GM19023 (cell line): ENCODE data around the gene GPC5.
"Not testable (repeated sequence)": the region's sequence is repeated elsewhere in the genome, so short reads cannot be mapped to it uniquely, and the experiment has no call there.

Experiments used
- ATAC-seq: cut with Tn5 transposase; IDR thresholded peaks from one replicate; pipeline ENCODE4 v1.9.1; 2021; ENCODE audit warnings: mild to moderate bottlenecking, moderate library complexity; ENCODE audit not compliant: unreplicated experiment

The GPC5 gene

DNA sequence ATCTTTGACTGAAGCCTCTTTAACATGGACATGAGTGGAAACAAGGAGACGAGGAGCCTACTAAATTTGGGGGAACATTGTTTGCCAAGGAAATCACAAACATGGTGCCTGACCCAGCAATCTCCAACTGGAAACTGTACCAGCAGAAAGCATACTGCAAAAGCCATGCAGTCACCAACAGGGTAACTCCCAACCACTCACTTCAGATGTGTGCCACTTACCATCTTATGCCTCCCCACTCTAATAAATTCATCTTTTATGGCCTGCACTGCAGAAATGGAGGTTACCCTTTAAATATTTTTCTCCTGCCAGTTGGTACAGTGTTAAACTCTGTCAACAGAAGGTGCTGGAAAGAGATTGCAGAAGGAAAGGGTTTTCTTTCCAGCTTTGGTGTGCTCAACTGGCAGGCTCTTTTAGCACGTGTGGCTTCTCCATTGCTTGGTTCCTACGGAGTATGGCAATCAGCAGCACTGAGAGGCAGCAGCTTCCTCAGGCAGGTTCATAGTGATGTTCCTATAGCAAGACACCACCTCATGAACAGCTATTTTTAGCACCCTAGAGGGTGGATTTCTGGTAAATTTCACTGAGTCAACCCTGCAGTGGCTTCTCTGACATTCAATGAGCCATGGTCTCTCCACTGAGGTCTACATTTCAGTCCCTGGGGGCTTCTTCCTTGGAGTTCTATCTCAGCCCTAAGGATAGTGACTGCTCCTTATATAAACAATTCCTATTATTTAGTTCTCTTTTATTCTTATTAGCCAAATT lies 29.6 kb upstream of the GPC5 start:
- peak; percentile 36 for ATAC-seq

DNA sequence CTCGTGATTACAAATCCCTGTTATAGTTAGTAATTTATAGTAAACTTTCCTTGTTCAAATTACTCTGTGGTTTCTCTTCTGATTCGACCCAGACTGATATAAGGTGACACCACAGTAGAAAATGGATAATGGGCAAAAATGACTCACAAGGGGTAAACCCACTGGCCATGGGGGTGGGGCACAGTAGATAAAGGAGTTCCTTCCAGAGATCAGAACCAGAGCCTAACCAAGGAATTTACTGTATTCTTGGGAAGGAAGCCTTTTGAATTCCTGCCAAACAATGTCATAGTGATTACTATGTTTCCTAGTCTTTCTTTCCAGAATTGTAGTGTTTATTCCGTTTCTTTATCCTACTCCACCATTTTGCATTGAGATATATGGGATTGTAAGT lies 29.0 kb upstream of the GPC5 start:
- peak; percentile 30 for ATAC-seq

DNA sequence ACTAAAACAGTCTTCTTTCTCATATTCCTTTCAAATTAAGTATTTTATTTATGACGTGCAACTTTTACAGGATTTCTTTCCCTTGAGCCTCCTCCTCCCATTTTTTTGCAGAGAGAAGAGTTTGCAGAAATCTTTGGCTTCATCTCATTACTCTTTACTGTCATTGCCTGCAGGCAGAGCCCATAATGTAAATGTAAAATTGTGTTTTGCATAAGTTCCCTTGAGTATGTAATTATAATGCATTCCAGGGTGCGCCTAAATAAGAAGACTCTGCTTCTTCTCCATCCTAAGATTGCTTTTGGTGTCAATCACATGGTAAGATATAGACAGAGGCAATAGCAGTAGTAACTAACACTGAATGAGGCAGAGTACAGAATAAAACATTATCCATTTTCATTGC lies 27.9 kb upstream of the GPC5 start:
- no peak for ATAC-seq

DNA sequence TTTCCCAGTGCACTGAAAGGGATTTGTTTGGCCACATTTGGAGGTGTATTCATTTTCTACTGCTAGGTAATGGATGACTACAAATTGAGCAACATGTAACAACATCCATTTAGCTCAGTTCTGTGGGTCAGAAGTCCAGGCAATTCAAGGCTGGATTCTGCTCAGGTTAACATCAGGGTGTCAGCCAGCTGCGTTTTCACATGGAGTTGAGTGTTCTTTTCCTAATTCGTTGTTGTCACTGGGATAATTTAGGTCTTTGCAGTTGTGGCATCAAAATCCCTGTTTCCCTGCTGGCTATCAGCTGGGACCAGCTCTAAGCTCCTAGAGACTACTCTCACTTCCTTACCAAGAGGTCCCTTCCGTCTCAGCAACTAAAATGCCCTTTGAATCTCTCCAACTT lies 25.5 kb upstream of the GPC5 start:
- no peak for ATAC-seq

DNA sequence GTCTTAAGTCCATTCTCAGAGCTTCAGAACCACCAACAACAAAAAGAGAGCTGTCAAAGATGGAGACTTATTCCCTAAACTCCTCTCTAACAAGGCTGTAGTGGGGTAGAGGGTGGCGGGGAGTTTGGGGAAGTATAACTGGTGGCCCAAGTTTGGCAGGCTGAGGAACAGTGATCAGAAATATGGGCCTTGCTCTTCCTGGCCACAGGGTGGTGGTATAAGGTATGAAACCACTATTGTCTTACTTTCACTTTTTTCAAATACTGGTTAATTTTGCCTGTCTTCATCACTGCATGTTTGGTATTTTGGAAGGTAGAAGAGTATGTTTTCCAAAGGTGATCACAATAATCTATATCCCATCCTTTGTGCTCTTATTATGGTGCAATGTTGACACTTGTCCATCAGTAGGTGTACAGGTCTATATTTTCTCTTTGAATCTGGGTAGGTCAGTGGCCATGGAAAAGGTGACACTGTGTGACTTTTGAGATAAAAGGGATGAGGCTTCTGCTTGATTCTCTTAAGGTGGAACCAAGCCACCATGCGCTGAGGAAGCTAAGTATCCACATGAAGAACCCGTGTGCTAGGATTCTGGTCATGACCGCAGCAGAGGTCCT lies 23.2 kb upstream of the GPC5 start:
- peak; percentile 94 for ATAC-seq

DNA sequence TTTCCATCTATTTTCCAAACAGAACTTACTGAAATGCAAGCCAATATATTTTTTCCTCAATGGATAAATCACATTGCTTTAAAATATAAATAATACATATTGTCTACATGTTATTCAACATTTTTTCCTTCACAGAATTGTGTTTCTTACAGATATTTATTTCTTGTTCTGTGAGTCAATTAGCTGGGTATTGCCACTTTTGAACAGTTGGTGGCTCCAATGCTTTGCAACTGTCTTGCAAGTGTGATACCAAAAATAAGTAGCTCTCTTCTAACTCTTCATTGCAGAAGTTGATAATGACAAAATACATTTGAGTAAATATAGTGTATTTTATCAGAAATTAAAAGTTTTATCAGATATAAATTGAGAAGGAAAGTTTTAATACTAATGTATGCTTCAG lies 17.1 kb upstream of the GPC5 start:
- no peak for ATAC-seq

DNA sequence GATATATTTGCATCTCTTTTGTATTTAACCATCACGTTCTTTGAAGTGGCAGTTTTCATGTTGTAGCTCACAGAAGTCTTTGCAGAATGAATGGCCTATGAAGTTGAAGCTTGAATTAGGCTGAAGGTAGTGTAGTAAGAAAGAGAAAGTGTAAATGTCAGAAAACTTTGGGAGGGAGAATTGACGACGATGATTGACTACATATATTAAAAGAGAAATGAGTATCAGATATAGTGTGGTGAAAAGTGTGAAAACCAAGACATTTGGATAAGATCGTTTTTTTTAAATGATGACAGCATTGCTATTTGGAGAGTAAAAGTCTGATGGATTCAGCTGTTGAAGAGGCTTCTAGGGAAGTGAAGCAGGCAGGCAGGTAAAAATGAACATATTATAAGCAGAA lies 14.6 kb upstream of the GPC5 start:
- ATAC-seq: no peak

DNA sequence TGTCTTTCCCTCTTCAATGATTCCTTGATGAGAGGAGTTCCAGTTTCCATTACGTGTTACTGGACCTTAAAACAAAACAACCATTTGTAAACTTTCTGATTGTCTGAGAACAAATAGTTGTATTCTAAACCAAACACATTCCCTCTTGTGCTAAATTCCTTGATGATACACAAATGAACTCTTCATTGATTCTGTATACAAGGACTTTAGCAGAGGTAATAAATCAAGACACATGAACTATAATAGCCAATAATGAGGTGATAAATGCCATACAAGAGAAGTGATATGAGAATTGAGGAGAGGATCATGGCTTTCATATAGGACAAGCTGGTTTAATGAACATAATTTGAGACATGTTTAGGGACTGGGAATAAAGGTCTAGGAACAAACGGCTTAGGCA lies 13.5 kb upstream of the GPC5 start:
- no peak for ATAC-seq

DNA sequence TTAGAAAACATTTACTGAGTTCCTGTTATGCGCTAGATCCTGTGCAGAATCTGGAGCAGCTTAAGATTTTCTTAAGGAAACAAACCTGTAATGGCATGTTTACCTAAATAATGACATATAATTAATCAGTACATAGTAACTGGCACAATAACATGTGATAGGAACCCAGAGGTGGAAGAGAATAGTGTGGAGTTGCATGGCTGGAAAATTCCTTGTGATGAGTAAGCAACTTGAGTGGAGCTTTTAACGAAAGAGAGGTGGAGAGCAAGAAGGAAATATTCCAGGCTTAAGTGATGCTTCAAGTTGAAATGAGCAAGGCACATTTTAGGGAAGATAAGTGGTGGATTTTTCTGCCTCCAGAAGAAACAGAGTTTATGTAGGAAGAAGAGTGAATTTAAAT lies 9.2 kb upstream of the GPC5 start:
- ATAC-seq: no peak

DNA sequence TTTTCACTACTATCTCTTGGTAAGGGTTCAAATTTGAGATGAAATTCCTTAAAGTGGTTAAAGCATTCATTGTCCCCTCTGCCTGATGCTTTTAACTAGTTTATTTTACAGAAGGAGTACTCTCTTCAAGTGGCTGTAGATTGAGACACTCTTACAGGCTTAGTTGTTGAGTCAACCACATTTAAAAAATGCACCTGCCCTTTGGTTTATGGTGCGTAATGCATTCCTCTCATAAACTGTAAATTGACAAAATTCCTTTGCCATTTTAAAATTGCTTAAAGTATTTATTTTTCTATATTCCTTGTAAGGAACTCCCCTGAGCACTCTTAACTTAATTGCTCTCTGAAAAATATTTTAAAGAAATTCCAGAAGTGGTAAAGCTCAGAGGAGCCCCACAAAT lies 826 bp upstream of the GPC5 start:
- no peak for ATAC-seq

DNA sequence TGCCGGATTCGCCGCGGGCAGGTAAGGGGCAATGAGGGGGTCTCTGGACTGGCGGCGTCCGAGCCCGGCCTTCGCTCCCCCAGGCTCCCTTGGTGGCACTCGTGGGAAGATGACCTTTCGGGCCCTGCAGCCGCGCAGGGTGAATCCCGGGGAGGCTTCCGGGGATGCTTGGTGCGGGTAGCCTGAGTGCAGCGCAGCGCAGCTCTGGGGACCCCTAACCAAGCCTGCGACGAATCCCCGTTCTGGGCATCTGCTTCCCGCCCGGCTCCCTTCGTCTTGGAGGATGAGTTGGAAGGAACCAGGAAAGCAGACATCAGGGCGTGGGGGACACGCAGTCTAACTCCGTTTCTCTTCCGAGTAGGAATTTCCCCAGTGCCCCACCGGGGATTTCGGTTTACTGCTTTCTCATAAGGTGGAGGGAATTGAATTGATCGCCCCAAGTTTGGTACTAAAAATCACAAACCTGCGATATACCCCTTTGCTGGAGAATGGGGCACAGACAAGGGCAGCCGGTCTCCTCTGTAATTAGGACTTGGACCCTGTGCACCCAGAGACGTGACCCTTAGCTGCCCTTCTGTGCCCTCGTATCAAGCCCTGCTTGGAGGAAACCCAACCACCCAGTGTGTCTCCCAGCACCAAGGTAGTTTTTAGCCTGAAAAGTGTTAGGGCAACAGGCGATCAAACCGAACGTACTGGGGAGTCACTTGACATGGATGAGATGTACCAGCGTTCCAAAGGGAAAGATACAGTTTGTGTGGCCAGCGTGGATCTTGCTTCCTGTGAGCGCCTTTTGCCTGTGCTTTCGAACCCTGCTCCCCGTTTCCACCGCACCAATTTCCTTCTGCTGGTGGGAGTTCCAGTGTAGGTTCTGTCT lies 1.0 kb downstream of the GPC5 start:
- ATAC-seq: peak; percentile 21

DNA sequence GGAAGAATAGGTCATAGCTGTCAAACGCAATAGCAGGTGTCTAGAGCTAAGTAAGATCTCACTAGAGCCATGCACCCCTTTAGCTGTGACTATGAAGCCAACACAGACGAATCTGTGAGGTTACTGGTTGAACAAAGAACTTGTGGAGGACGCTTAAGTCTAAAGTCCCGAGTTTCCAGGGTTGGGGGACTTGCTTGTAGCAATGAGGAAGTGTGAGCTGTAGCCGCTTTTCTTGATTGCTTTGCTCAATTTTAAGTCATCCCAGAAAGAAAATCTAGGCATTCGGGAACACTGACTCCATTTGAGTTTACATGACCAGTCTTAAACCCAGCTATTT lies 1.6 kb downstream of the GPC5 start:
- ATAC-seq: no peak

DNA sequence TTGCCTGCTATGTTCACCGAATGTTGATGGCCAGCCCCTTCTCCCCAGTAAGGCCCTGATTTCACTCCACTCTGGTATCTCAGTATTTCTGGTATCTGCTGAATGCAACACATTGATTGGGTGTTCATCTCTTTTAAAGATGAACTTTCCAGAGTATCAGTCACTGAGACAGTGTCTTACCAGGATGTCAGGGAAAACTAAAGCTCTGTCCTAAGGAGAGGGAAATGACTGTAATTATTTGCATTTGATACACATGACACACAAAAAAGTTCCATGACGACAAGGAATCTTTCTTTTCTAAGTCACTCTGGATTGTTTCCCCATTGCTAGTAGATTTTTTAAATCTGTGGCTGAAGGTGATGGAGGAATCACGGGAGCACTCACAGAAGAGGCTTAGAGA lies 2.2 kb downstream of the GPC5 start:
- ATAC-seq: no peak

DNA sequence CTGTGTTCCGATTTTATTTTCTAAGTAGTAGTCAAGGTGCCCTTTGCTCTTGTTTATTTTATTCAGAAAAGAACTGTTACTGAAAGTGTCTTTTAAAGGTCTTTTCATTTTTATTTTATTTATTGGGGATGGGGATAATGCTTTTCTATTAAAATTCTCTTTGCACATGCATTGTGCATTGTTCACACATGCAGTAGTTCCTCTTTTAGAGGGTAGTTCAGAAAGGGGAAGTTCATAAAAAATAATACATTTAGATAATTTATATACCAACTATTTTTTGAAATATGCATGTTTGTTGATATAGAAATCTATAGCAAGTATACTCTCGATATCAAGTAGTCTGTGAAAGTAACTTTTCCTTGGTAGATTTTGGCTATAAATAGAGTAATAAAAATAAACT lies 3.5 kb downstream of the GPC5 start:
- no peak for ATAC-seq

DNA sequence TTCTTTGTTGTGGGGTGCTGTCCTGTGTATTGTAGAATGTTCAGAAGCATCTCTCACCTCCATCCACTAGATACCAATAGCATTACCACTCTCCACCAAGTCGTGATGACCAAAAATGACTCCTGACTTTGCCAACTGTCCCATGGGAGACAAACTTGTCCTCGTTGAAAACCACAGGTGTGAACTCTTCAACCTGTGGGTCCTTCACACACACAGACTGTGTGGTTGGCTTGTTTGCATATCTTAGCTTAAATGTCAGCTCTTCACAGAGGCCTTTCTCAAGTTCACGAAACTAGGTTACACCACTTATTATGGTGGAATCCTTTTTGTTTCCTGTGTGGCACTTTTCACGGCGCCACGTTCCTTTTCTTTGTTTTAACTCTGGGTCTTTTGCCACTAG lies 6.8 kb downstream of the GPC5 start:
- peak; percentile 69 for ATAC-seq

DNA sequence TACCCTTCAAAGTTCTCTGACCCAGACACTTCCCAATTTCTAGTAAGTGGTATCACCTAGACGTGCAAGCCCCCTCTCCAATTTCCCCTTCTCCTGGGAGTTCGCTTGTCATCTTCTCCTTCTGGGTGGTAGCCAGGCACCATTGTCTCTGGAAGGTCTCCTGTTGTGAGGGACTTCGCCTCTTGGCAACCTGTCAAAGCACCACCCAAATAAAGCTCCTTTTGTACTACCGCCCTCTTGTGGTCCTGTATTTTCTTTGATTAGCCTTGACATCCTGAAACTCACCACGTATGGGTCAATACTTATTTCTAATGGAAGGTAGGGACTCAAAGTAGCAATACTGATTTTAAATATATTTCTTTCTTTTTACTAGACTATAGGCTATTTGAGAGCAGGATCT lies 8.2 kb downstream of the GPC5 start:
- peak; percentile 54 for ATAC-seq

DNA sequence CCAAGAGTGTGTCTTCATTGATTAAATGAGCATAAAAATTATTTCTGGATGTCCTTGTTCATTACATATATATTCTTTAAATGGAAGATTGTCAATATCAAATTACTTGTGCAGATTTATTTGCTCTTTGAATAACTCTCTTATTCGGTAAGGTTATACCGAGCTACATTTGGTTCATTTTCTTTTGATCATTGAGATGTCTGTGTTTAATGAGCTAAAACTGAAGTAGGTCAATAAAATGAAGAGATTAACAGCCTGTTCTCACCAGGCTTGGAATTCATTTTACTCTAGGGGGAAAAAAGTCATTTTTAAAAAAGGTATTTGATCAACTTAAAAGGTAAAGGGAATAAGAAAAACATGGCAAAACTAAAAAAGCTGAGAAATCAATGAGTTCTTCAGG lies 10.6 kb downstream of the GPC5 start:
- ATAC-seq: no peak

DNA sequence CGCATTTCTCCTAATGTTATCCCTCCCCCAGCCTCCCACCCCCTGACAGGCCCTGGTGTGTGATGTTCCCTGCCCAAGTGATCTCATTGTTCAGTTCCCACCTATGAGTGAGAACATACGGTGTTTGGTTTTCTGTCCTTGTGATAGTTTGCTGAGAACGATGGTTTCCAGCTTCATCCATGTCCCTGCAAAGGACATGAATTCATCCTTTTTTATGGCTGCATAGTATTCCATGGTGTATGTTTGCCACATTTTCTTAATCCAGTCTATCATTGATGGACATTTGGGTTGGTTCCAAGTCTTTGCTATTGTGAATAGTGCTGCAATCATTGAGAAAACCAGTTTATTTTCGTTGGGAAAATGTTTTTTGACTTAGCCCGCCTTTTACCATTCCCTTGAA lies 18.2 kb downstream of the GPC5 start:
- not testable (repeated sequence) for ATAC-seq

DNA sequence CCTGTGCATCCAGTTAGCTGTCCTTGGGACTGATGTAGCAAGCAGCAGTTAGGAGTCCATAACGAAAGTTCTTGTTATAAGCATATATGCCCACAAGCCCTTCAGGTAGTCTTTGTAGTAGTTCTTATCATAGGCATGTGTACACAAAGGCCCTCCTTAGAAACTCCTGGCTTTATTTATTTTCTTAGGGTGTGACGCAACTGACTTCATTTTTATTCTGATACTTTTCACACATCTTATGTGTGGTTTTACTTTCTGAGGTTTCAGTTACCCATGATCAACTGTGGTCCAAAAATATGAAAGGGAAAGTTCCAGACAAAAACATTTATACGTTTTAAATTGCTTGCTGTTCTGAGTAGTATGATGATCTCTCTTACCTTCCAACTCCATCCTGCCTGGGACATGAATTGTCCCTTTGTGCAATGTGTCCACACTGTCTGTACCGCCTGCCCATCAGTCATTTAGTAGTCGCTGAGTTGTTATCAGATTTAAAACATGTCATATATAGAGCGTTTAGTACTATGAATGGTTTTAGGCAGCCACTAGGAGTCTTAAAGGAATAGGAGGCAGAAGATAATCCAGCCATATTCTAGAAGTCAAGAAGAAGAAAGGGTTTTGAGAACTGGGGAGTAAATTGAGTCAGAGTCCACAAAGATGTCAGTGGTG lies 19.4 kb downstream of the GPC5 start:
- ATAC-seq: no peak

DNA sequence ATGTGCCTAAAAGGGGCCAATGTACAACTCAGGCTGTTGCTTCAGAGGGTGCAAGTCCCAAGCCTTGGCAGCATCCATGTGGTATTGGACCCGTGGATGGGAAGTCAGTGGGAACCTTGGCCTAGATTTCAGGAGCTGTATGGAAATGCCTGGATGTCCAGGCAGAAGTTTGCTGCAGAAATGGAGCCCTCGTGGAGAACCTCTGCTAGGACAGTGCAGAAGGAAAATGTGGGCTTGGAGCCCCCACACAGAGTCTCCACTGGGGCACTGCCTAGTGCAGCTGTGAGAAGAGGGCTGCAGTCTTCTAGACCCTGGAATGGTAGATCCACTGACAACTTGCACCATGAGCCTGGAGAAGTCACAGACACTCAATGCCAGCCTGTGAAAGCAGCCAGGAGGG lies 28.5 kb downstream of the GPC5 start:
- ATAC-seq: no peak

DNA sequence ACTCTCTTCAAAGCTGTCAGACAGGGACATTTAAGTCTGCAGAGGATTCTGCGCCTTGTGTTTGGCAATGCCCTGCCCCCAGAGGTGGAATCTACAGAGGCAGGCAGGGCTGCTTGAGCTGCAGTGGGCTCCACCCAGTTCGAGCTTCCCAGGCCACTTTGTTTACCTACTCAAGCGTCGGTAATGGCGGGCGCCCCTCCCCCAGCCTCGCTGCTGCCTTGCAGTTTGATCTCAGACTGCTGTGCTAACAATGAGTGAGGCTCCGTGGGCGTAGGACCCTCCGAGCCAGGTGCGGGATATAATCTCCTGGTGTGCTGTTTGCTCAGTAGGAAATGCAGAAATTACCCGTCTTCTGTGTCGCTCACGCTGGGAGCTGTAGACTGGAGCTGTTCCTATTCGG lies 40.3 kb downstream of the GPC5 start:
- ATAC-seq: not testable (repeated sequence)

DNA sequence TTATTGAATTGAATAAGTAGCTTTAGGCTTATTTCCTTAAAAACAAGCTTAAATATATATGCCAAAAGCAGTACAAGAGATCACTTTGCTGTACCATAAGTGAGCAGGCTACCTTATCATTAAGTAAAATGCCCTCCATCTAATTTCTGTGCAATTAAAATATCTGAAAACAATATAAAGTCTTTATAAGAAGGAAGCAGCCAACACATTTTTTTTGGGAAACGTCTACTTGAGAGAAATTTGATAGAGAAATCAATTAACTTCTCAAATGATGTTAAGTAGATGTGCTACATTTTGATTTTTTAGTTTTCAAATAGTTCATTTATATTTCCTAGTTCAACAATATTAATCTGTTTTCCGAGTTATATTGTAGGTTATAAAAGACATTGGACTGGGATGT lies 52.5 kb downstream of the GPC5 start:
- ATAC-seq: no peak
